Activated CD4-positive, alpha-beta T cell treated with anti-CD3 and anti-CD28 coated beads for 1 hour (primary cell): ENCODE results near the gene APBA2.
"Not testable (repeated sequence)": the region's sequence is repeated elsewhere in the genome, so short reads cannot be mapped to it uniquely, and the experiment has no call there.

Experiments
- DNase-seq: peaks from one replicate; pipeline ENCODE4 v3.0.0-alpha.2; 2020

Gene APBA2

DNA sequence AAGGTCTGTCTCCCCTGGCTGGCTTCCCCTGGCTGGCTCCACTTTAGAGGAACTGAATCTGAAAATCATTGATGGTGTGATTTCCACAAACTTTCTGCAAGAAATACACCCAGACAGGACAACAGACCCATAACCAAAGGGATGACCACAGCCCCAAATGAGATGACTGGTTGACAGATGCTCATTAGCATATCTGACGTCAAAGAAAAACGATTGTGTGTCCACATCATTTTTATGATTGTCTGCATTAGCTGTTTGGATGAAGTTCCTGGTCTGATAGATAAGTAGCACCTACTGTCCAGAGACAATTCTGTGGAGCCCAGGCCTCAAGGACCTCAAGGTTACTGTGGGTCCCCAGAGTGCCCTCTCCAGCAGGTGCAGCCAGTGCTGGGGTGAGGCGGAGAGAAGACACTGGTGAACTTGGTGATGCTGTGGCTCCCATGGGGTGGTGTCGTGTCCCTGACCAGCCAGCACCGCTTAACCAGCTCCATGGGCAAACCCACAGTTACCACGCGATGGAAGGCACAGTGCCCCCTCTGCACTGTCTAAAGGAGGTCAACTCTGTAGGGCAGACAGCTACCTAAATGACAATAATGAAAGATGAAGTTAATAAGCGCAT, 256.5 kb downstream of the APBA2 start:
- DNase-seq: no peak

GRCh38 chr15:29143293-29143692, 257.5 kb downstream of the APBA2 start:
- DNase-seq: no peak

GRCh38 chr15:29143909-29144635, 258.3 kb downstream of the APBA2 start:
- DNase-seq: no peak

GRCh38 chr15:29149738-29150075, 263.9 kb downstream of the APBA2 start:
- no peak for DNase-seq

DNA sequence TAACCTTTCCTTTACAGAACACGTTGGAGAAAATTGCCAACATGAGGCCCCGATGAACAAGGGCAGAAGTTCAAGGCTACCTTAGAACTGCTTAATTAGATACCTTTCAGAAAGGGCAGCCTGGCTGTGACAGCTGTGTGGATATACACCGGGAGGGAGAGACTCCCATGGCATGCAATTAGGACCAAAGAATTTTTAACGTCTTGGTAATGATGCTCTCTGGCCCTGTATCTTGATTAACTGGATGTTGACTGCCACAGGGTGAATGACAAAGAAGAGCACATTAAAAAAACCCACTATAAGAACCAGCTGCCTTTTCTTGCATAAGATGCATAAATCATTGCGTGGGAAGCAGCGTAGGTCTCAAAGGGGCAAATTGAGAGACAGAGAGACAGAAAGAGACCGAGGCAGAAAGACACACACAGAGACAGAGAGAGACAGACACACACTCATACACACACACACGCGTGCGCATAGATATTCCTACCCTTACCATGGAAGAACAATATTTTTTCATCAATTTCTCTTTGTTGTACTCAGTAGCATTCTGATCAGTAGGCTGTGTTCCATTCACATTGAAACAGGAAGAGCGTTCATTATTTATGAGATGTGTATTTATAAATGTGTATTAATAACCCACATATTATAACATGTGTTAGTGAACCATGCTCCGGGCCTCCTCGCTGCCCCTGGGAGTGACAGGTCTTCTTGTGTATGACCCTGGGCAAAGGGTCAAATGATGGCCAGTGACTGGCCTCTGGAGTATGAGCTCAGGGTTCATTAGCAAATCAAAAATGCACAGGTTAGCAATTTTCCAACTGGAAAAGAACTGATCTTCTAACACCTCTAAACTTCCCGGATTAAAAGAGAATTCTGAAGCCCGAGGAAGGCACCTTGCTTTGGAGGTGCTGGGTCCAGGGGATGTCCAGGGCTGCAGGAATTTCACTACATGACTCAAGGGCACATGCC, 265.0 kb downstream of the APBA2 start:
- no peak for DNase-seq

GRCh38 chr15:29151484-29151857, 265.7 kb downstream of the APBA2 start:
- DNase-seq: no peak

DNA sequence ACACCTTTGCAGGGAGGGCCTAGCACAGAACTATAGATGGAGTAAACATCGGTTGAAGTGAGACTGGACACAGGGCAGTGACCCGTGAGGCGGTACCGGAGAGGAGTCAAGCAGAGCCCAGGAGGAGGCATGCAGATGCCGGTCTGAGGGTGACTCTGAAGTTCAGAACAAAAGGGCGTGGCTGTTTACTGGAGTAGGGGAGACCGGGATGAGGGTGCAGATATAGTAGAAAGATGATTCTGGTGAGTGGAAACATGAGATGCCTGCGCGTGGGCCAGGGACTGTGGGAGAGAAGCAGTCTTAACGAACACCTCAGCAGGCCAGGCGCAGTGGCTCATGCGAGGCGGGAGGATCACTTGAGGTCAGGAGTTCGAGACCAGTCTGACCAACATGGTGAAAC, 270.7 kb downstream of the APBA2 start:
- no peak for DNase-seq

GRCh38 chr15:29159771-29160455, 274.1 kb downstream of the APBA2 start:
- DNase-seq: no peak

DNA sequence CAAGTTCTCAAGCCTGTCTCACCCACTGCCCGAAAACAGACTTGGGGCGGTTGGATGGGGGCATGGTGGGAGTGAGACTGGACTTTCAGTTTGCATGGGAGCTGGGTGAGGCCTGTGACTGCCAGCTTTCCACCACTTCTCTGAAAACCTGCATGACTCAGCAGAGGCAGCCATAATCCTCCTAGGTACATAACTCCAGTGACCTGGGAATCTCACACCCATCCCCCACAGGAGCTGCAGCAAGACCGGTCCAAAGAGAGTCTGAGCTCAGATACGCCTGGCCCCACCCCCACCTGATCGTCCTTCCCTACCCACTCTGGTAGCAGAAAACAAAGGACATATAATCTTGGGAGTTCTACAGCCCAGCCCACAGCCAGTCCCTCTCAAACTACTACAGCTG, 276.6 kb downstream of the APBA2 start:
- DNase-seq: no peak

DNA sequence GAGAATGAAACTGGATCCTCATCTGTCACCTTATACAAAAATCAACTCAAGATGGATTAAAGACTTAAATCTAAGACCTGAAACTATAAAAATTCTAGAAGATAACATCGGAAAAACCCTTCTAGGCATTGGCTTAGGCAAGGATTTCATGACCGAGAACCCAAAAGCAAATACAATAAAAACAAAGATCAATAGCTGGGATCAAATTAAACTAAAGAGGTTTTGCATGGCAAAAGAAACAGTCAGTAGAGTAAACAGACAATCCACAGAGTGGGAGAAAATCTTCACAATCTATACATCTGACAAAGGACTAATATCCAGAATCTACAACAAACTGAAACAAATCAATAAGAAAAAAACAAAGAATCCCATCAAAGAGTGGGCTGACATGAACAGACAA, 281.3 kb downstream of the APBA2 start:
- DNase-seq: not testable (repeated sequence)
